Tibial nerve (tissue), 4 donors: ENCODE results near the gene CYP4F12. TPM values are rescaled to one million over a fixed set of nuclear protein-coding genes. Genes with fewer than 3 reads are reported as not detected.

Experiments
- DNase-seq, 2 donors: peaks; one replicate each; pipeline ENCODE4 v3.0.0-alpha.2; 2019; ENCODE audit warnings: low spot score in 2 of 2
- H3K27ac ChIP-seq, 4 donors: fragments of 200-600 bp; sonication (generic) in 3 of 4; one replicate each; pipeline ENCODE4 v1.5.1; 2017 to 2019; ENCODE audit warnings: mild to moderate bottlenecking in 1 of 4
- H3K27me3 ChIP-seq, 2 donors: fragments of 200-600 bp; sonication (generic) in 1 of 2; one replicate each; pipeline versions ENCODE4 v1.5.1 to v1.6.0; 2017 to 2019
- H3K36me3 ChIP-seq, 3 donors: fragments of 200-600 bp; sonication (generic); one replicate each; pipeline ENCODE4 v1.5.1; 2018 to 2019
- H3K4me1 ChIP-seq, 4 donors: fragments of 200-600 bp; sonication (generic) in 3 of 4; one replicate each; pipeline ENCODE4 v1.5.1; 2017 to 2019
- H3K4me3 ChIP-seq, 4 donors: fragments of 200-600 bp; sonication (generic) in 3 of 4; one replicate each; pipeline ENCODE4 v1.5.1; 2017 to 2019; ENCODE audit warnings: mild to moderate bottlenecking in 1 of 4, moderate library complexity in 1 of 4
- H3K9me3 ChIP-seq, 4 donors: fragments of 200-600 bp; sonication (generic) in 3 of 4; one replicate each; pipeline ENCODE4 v1.5.1; 2017 to 2019
- CTCF ChIP-seq, 5 experiments: fragments of 200-600 bp in 3 of 5; fragments of 450-650 bp in 2 of 5; sonication (generic) in 3 of 5; IDR thresholded peaks; one replicate each; pipeline ENCODE4 v1.5.1; 2016 to 2019; ENCODE audit warnings: antibody characterized with exemption in 5 of 5, mild to moderate bottlenecking in 3 of 5, moderate library complexity in 2 of 5
- EP300 ChIP-seq, 2 donors: sonication (generic); formaldehyde crosslinking; IDR thresholded peaks; one replicate each; pipeline ENCODE4 v1.6.1; 2017; ENCODE audit warnings: antibody characterized with exemption in 2 of 2, mild to moderate bottlenecking in 1 of 2
- POLR2A ChIP-seq, 2 donors: fragments of 450-650 bp; IDR thresholded peaks; one replicate each; pipeline ENCODE4 v1.6.1; 2017; ENCODE audit warnings: antibody characterized with exemption in 2 of 2, mild to moderate bottlenecking in 2 of 2, moderate library complexity in 2 of 2
- WGBS, 2 donors: methylation state at CpG; one replicate each; pipeline ENCODE4 v1.1.5; 2018; 5-methylcytosine and 5-hydroxymethylcytosine counted together
- total RNA-seq, 4 donors: library from RNA; depleted of rRNA; stranded (reverse); fragments of >200 nt; gene quantifications; one replicate each; pipeline ENCODE4 v1.1.0, GENCODE V29; 2016

CYP4F12 gene
- total RNA-seq, 4 donors from 2014 or later = 12.6 to 62.0 (median 50.4) TPM

GRCh38 chr19:15733895-15734294 lies 61.0 kb downstream of the CYP4F12 start:
- Histone ChIP-seq H3K27me3 (no peaks in the 10 kb centered on the region), H3K9me3 (no peaks in the 10 kb centered on the region), H3K4me1 (no peaks in the 10 kb centered on the region), H3K4me3 (no peak overlapping the region), H3K36me3 (no peaks in the 10 kb centered on the region), H3K27ac (no peak overlapping the region)
- WGBS, 2 donors = 56 to 60% methylated on average over 6 of the region's 6 CpGs
- DNase-seq = no peak
- no peak for TF ChIP-seq EP300 (IDR thresholded peaks at IDR 0.05)
- no peak for TF ChIP-seq POLR2A (IDR thresholded peaks at IDR 0.05)
- TF ChIP-seq CTCF (IDR thresholded peaks at IDR 0.05) = no peak

- no peaks in the 10 kb centered on the region for H3K27me3 ChIP-seq
- DNase-seq = no peak
- H3K27ac ChIP-seq = no peak within 1 kb of the TSS
- WGBS, 2 donors = 56 to 58% methylated on average over 4 of the region's 4 CpGs
- no peaks in the 10 kb centered on the region for H3K4me1 ChIP-seq
- TF ChIP-seq POLR2A (IDR thresholded peaks at IDR 0.05) (no peak), EP300 (IDR thresholded peaks at IDR 0.05) (no peak), CTCF (IDR thresholded peaks at IDR 0.05) (no peak)
- peaks cover 0 to 23% (median 2%) of the 10 kb centered on the region in 4 donors for H3K9me3 ChIP-seq
- H3K36me3 ChIP-seq = no peaks in the 10 kb centered on the region
- no peak within 1 kb of the TSS for H3K4me3 ChIP-seq
These were observed 64.8 kb downstream of the CYP4F12 start, which contains the start of gene OR10H3 for GRCh38 chr19:15737722-15738121. Gene OR10H3 (plus strand): TSS chr19:15737985. CDS start chr19:15741393, 3,408 bp downstream.

- WGBS, 2 donors = 56 to 59% methylated on average over 1 of the region's 1 CpG
- Histone ChIP-seq H3K36me3 (no peaks in the 10 kb centered on the region), H3K4me3 (no peak overlapping the region), H3K27ac (no peak overlapping the region), H3K27me3 (peaks cover 0 to 3% of the 10 kb centered on the region in 2 donors), H3K9me3 (peaks cover 0 to 23% (median 2%) of the 10 kb centered on the region in 4 donors), H3K4me1 (no peaks in the 10 kb centered on the region)
- TF ChIP-seq CTCF (IDR thresholded peaks at IDR 0.05) (no peak), EP300 (IDR thresholded peaks at IDR 0.05) (no peak), POLR2A (IDR thresholded peaks at IDR 0.05) (no peak)
- DNase-seq = no peak
These were observed 67.9 kb downstream of the CYP4F12 start for GRCh38 chr19:15740785-15741184.

Other genes with a start within 250 kb of the CYP4F12 start
- 100 to 1,000 TPM in 1 of 4 donors, 10 to 100 TPM in 3; 31.5 to 108 (median 46.3) TPM for gene WIZ, start 223.1 kb upstream of the CYP4F12 start, total RNA-seq
- gene RASAL3, start 208.5 kb upstream of the CYP4F12 start, total RNA-seq = 1 to 10 TPM; 2.9 to 6.6 (median 4.3) TPM
- gene PGLYRP2, start 193.6 kb upstream of the CYP4F12 start, total RNA-seq = not detected
- gene CYP4F22, start 164.6 kb upstream of the CYP4F12 start, total RNA-seq = under 1 TPM in 1 of 4 donors, not detected in 3; 0.30 TPM
- gene CYP4F8, start 57.9 kb upstream of the CYP4F12 start, total RNA-seq = not detected
- gene CYP4F3, start 32.2 kb upstream of the CYP4F12 start, total RNA-seq = 10 to 100 TPM in 2 of 4 donors, 1 to 10 TPM in 1, not detected in 1; 3.3 to 19.7 (median 13.0) TPM
- not detected for gene OR10H2, start 54.9 kb downstream of the CYP4F12 start, total RNA-seq
- gene OR10H3, start 64.9 kb downstream of the CYP4F12 start, total RNA-seq = not detected
- gene OR10H5, start 114.6 kb downstream of the CYP4F12 start, total RNA-seq = not detected
- not detected for gene OR10H1, start 142.6 kb downstream of the CYP4F12 start, total RNA-seq
- not detected for gene CYP4F2, start 225.0 kb downstream of the CYP4F12 start, total RNA-seq